Stimulated activated naive CD8-positive, alpha-beta T cell treated with anti-CD3 and anti-CD28 coated beads, Interleukin-15, Interleukin-2, amounts not matched to agents 100 ng/mL and 50 ng/mL, for 24 hours (primary cell): ENCODE results near the gene RNF123.
"Not testable (repeated sequence)": the region's sequence is repeated elsewhere in the genome, so short reads cannot be mapped to it uniquely, and the experiment has no call there.

Experiments
- H3K27ac Mint-ChIP-seq: one replicate; pipeline ENCODE4 v1.8.0; 2021; ENCODE audit warnings: mild to moderate bottlenecking, mixed read lengths
- H3K27me3 Mint-ChIP-seq: one replicate; pipeline ENCODE4 v1.8.0; 2021; ENCODE audit warnings: mixed read lengths
- H3K36me3 Mint-ChIP-seq: one replicate; pipeline ENCODE4 v1.8.0; 2021; ENCODE audit warnings: low read depth, mixed read lengths
- H3K4me1 Mint-ChIP-seq: one replicate; pipeline ENCODE4 v1.8.0; 2021; ENCODE audit warnings: low read depth, mixed read lengths
- H3K4me3 Mint-ChIP-seq: one replicate; pipeline ENCODE4 v1.8.0; 2021; ENCODE audit warnings: mild to moderate bottlenecking, mixed read lengths
- H3K9me3 Mint-ChIP-seq: one replicate; pipeline ENCODE4 v1.8.0; 2021; ENCODE audit warnings: mixed read lengths

RNF123 gene

GRCh38 chr3:49748874-49749273, 59.5 kb downstream of the RNF123 start:
- not testable (repeated sequence) for H3K27me3 Mint-ChIP-seq, H3K9me3 Mint-ChIP-seq, H3K4me3 Mint-ChIP-seq, H3K4me1 Mint-ChIP-seq, H3K27ac Mint-ChIP-seq
- H3K36me3 Mint-ChIP-seq, result peaks cover 43% of the 10 kb centered on the region

- Mint-ChIP-seq H3K27me3 (no peaks in the 10 kb centered on the region), H3K9me3 (no peaks in the 10 kb centered on the region), H3K4me3 (no peak overlapping the region), H3K27ac (no peak overlapping the region), H3K36me3 (peaks cover 34% of the 10 kb centered on the region), H3K4me1 (peaks cover 5% of the 10 kb centered on the region)
Observed at GRCh38 chr3:49750056-49750455, 60.7 kb downstream of the RNF123 start.

- no peaks in the 10 kb centered on the region for H3K27me3 Mint-ChIP-seq
- no peak overlapping the region for H3K4me3 Mint-ChIP-seq
- H3K27ac Mint-ChIP-seq, result no peak overlapping the region
- H3K9me3 Mint-ChIP-seq, result no peaks in the 10 kb centered on the region
- H3K4me1 Mint-ChIP-seq, result peaks cover 13% of the 10 kb centered on the region
- peaks cover 25% of the 10 kb centered on the region for H3K36me3 Mint-ChIP-seq
Observed at GRCh38 chr3:49751501-49751900, 62.1 kb downstream of the RNF123 start.

- H3K4me1 Mint-ChIP-seq, result peaks cover 23% of the 10 kb centered on the region
- no peak overlapping the region for H3K4me3 Mint-ChIP-seq
- H3K36me3 Mint-ChIP-seq, result peaks cover 8% of the 10 kb centered on the region
- no peaks in the 10 kb centered on the region for H3K9me3 Mint-ChIP-seq
- no peaks in the 10 kb centered on the region for H3K27me3 Mint-ChIP-seq
- no peak overlapping the region for H3K27ac Mint-ChIP-seq
Observed at GRCh38 chr3:49754536-49754935, 65.2 kb downstream of the RNF123 start.

- Mint-ChIP-seq H3K9me3 (no peaks in the 10 kb centered on the region), H3K27ac (no peak overlapping the region), H3K4me3 (no peak overlapping the region), H3K27me3 (no peaks in the 10 kb centered on the region), H3K36me3 (peaks cover 4% of the 10 kb centered on the region), H3K4me1 (peaks cover 24% of the 10 kb centered on the region)
Observed at GRCh38 chr3:49756036-49756435, 66.7 kb downstream of the RNF123 start.

DNA sequence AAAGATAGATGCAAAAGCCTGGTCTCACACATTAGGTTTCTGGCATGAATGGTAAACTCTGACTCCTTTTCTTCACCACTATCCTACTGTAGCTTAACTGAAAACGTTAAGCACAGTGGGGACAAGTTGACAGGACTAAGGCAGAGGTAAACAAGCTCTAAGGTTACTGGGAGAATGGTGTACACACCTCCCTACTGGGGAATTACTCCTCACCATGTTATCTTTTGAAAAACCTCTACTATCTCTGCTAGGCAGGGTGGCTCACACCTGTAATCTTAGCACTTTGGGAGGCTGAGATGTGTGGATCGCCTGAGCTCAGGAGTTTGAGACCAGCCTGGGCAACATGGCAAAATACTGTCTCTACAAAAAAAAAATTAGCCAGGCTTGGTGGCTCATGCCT, 67.8 kb downstream of the RNF123 start:
- Mint-ChIP-seq H3K36me3 (peaks cover 4% of the 10 kb centered on the region), H3K27ac (peak overlapping the region; percentile 37), H3K4me1 (peaks cover 24% of the 10 kb centered on the region)

GRCh38 chr3:49759226-49759625, 69.9 kb downstream of the RNF123 start:
- no peak overlapping the region for H3K4me3 Mint-ChIP-seq
- H3K27me3 Mint-ChIP-seq, result no peaks in the 10 kb centered on the region
- peaks cover 22% of the 10 kb centered on the region for H3K4me1 Mint-ChIP-seq
- H3K9me3 Mint-ChIP-seq, result no peaks in the 10 kb centered on the region
- H3K27ac Mint-ChIP-seq, result peak overlapping the region; percentile 13
- H3K36me3 Mint-ChIP-seq, result no peaks in the 10 kb centered on the region

More for the DNA sequence above, 67.8 kb downstream of the RNF123 start:
- no peaks in the 10 kb centered on the region for H3K27me3 Mint-ChIP-seq
- H3K4me3 Mint-ChIP-seq, result no peak overlapping the region
- no peaks in the 10 kb centered on the region for H3K9me3 Mint-ChIP-seq

DNA sequence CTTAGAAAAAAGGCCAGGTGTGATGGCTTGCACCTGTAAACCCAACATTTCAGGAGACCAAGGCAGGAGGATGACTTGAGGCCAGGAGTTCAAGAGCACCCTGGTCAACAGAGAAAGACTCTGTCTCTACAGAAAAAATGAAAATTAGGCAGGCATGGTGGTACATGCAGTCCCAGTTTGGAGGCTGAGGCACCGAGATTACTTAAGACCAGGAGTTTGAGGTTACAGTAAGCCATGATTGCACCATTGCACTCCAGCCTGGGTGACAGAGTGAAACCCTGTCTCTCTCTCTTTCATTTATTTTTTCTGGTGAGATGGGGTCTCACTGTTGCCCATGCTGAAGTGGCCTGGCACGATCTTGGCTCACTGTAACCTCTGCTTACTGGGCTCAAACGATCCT, 72.3 kb downstream of the RNF123 start:
- no peak overlapping the region for H3K27ac Mint-ChIP-seq
- peaks cover 6% of the 10 kb centered on the region for H3K36me3 Mint-ChIP-seq
- no peaks in the 10 kb centered on the region for H3K27me3 Mint-ChIP-seq
- H3K9me3 Mint-ChIP-seq, result no peaks in the 10 kb centered on the region
- H3K4me3 Mint-ChIP-seq, result no peak overlapping the region
- H3K4me1 Mint-ChIP-seq, result peaks cover 11% of the 10 kb centered on the region

DNA sequence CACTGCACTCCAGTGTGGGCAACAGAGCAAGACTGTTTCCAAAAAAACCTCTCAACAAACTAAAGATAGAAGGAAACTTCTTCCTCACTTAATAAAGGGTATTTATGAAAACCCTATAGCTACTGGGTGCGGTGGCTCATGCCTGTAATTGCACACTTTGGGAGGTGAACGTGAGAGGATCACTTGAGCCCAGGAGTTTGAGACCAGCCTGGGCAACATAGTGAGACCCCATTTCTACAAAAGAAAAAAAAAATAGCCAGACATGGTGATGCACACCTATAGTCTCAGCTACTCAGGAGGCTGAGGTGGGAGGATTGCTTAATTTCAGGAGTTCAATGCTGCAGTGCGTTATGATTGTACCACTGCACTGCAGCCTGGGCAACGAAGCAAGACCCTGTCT, 74.6 kb downstream of the RNF123 start:
- no peaks in the 10 kb centered on the region for H3K27me3 Mint-ChIP-seq
- peaks cover 15% of the 10 kb centered on the region for H3K36me3 Mint-ChIP-seq
- H3K9me3 Mint-ChIP-seq, result no peaks in the 10 kb centered on the region
- no peak overlapping the region for H3K4me3 Mint-ChIP-seq
- H3K4me1 Mint-ChIP-seq, result peaks cover 12% of the 10 kb centered on the region
- no peak overlapping the region for H3K27ac Mint-ChIP-seq

DNA sequence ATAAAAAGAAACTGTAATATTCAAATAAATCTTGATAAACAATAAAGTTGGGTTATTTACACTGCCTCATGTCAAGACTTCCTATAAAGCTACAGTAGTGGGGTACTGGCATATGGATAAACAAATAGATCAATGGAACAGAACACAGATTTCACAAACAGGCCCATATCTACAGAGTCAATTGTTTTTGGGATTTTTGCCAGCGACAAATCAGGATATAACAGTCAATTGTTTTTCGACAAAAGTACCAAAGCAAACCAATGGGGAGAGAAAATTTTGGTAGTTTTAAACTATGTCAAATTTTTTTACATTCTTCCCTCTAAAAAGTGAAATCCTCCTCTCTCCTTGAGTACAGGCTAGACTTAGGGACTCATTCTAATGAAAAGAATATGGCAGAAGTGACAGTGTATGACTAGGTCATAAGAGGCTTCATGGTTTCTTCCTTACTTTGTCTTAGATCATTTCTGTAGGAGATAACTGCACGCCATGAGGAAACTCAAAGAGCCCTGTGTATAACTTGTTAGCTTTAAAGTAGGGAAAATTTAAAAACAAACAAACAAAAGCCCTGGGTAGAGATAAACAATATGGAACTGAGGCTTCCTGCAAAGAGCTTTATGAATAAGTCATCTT, 80.0 kb downstream of the RNF123 start:
- no peaks in the 10 kb centered on the region for H3K9me3 Mint-ChIP-seq
- no peak overlapping the region for H3K27ac Mint-ChIP-seq
- H3K36me3 Mint-ChIP-seq, result peaks cover 22% of the 10 kb centered on the region
- H3K4me3 Mint-ChIP-seq, result no peak overlapping the region
- H3K4me1 Mint-ChIP-seq, result peaks cover 32% of the 10 kb centered on the region
- no peaks in the 10 kb centered on the region for H3K27me3 Mint-ChIP-seq

DNA sequence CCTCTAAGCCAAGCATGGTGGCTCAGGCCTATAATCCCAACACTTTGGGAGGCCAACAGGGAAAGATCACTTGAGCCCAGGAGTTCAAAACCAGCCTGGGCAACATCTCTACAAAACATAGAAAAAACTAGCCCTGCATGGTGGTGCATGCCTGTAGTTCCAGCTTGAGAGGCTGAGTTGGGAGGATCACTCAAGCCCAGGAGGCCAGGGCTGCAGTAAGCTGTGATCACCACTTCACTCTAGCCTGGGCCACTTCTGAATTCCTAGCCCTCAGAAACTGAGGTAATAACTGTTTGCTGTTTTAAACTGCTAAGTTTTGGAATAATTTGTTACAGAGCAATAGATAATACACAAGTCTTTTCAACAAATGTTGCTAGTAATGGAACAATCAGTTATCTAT, 80.6 kb downstream of the RNF123 start:
- no peaks in the 10 kb centered on the region for H3K9me3 Mint-ChIP-seq
- H3K4me3 Mint-ChIP-seq, result no peak overlapping the region
- H3K27me3 Mint-ChIP-seq, result no peaks in the 10 kb centered on the region
- peaks cover 17% of the 10 kb centered on the region for H3K36me3 Mint-ChIP-seq
- no peak overlapping the region for H3K27ac Mint-ChIP-seq
- H3K4me1 Mint-ChIP-seq, result peaks cover 36% of the 10 kb centered on the region
